ENCODE measurements around the gene SPECC1. TPM values are rescaled to one million over a fixed set of nuclear protein-coding genes. Genes with fewer than 3 reads are reported as not detected.

The SPECC1 gene
- total RNA-seq, 1 experiment from 2014 or later: 43.5 TPM

DNA sequence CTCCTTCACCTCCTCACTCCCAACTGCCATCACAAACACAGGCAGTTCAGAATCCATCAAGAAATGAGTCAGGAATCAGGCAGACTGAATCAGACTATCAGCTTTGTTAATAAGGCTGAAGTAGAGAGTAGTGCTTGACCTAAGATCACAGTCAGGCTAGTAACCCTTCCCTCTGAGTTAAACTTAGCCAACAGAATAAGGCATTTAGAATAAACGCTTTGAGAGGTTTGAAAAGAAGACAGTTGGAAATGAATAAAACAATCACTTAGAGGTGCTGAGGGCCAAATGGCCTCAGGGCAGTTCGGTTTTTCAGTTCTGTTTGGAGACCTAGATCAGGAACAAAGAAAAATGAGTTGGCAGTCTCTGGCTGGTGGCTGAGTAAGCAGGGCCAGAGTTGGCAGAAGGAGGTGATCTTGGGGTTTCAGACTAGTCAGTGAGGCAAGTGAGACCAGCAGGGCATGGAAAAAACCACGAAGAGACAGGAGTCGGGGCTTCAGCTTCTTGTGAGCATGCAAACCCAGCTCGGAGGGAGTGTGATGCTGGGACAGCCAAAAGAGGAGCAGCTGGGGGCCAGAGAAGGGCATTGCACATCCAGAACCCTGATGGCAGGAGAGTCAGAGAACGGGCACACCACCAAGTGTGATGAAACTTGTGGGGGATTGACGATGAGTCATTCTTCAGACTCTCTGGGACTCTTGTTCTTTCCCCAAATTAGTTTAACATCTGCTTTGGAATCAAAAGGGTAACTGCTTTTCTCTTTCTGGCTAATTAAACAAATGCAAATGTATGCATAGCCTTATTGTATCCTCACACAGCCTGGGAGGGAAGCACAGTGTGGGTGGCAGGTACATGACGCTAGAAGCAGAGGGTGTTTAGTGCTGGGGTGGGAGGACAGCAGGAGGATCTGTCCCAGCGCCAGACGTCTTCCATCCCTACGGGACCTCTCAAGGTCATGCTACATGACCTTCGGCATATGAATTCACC is 54.8 kb downstream of the SPECC1 start:
- CTCF ChIA-PET: interaction anchor here (1.2 kb wide), 1 partner anchor 55 kb away, joined by 3 read pairs; the partner anchor contains the start of gene SPECC1
- POLR2A ChIA-PET: interaction anchor here (0.9 kb wide), 1 partner anchor 12 kb away, joined by 3 read pairs; no protein-coding TSS in a partner anchor
- Histone ChIP-seq H3K4me2 (ENCODE audit: low read length) (peak overlapping the region; percentile 58), H3K9me3 (ENCODE audit: control insufficient read depth in 1 of 2, insufficient read depth in 1 of 2, low read depth in 1 of 2, low read length in 2 of 2) (no peaks in the 10 kb centered on the region), H3K36me3 (ENCODE audit: control insufficient read depth in 1 of 2, insufficient read depth in 2 of 2, low read length in 2 of 2) (no peaks in the 10 kb centered on the region), H3K9me2 (ENCODE audit: insufficient read depth) (no peaks in the 10 kb centered on the region), H3K27me3 (ENCODE audit: insufficient read depth, low read length) (no peaks in the 10 kb centered on the region), H3K4me3 (replicated peaks in 1 of 2; ENCODE audit: low read depth in 1 of 2, low read length in 2 of 2) (peak overlapping the region in 1 of 2 experiments; percentile 6; a peak in 1 of 4 replicates), H3K27ac (ENCODE audit: low read depth, low read length) (peak overlapping the region; percentile 56), H3K4me1 (ENCODE audit: control insufficient read depth in 1 of 2, insufficient read depth in 2 of 2, low read length in 2 of 2) (peaks cover 27 to 33% of the 10 kb centered on the region in 2 experiments), H3K79me2 (ENCODE audit: insufficient read depth, low read length) (no peaks in the 10 kb centered on the region), H3K9ac (ENCODE audit: low read length) (no peak overlapping the region), H2AFZ (ENCODE audit: low read depth, low read length, poor library complexity, severe bottlenecking) (peak overlapping the region; percentile 24), H4K20me1 (ENCODE audit: insufficient read depth) (no peaks in the 10 kb centered on the region)
- no TSS peak for BruUV-seq (replicated peaks)
- intact Hi-C loops (cut with micrococcal nuclease): no loop called here
- peak; percentile 81 for ATAC-seq
- RAD21 ChIA-PET (ENCODE audit: low non-redundant PET in 1 of 2, low total read pairs in 2 of 2, uncharacterized antibody in 2 of 2, unreplicated experiment in 2 of 2): no interaction called here
- peak; percentile 33 for DNase-seq (ENCODE audit: low read depth, low spot score)
- TF ChIP-seq ZFX (IDR thresholded peaks at IDR 0.05) (no peak), EZH2phosphoT487 (IDR thresholded peaks at IDR 0.05; ENCODE audit: borderline replicate concordance) (no peak), SRF (IDR thresholded peaks at IDR 0.05; ENCODE audit: low read depth) (no peak), EZH2 (IDR thresholded peaks at IDR 0.05) (no peak), TCF7L2 (IDR thresholded peaks at IDR 0.05; ENCODE audit: borderline replicate concordance, extremely low read depth, insufficient read depth, insufficient read length) (no peak), POLR2AphosphoS5 (IDR thresholded peaks at IDR 0.05; ENCODE audit: low read depth, low read length) (no peak), JUND (IDR thresholded peaks at IDR 0.05) (peak; percentile 26), CEBPB (IDR thresholded peaks at IDR 0.05; ENCODE audit: low read depth) (peak; percentile 74), CBX3 (IDR thresholded peaks at IDR 0.05; ENCODE audit: low read depth) (0 out of 2 replicates have a peak, but pooled peaks have one; percentile 36), SIN3A (IDR thresholded peaks at IDR 0.05; ENCODE audit: low read depth) (no peak), SP1 (IDR thresholded peaks at IDR 0.05; ENCODE audit: low read depth) (peak; percentile 36; the same call in 1 of the 2 replicates), EGR1 (IDR thresholded peaks at IDR 0.05; ENCODE audit: low read depth) (no peak), POLR2A (IDR thresholded peaks at IDR 0.05; ENCODE audit: borderline replicate concordance, extremely low read depth, insufficient read depth, insufficient read length) (no peak), ELF1 (IDR thresholded peaks at IDR 0.05; ENCODE audit: borderline replicate concordance, low read depth) (no peak)
- TF ChIP-seq, protein P1, sequence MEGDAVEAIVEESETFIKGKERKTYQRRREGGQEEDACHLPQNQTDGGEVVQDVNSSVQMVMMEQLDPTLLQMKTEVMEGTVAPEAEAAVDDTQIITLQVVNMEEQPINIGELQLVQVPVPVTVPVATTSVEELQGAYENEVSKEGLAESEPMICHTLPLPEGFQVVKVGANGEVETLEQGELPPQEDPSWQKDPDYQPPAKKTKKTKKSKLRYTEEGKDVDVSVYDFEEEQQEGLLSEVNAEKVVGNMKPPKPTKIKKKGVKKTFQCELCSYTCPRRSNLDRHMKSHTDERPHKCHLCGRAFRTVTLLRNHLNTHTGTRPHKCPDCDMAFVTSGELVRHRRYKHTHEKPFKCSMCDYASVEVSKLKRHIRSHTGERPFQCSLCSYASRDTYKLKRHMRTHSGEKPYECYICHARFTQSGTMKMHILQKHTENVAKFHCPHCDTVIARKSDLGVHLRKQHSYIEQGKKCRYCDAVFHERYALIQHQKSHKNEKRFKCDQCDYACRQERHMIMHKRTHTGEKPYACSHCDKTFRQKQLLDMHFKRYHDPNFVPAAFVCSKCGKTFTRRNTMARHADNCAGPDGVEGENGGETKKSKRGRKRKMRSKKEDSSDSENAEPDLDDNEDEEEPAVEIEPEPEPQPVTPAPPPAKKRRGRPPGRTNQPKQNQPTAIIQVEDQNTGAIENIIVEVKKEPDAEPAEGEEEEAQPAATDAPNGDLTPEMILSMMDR (IDR thresholded peaks at IDR 0.05 in 2 of 3, conservative IDR thresholded peaks at IDR 0.05 in 1 of 3; ENCODE audit: borderline replicate concordance in 1 of 3, insufficient read depth in 1 of 3, low read depth in 2 of 3, low read length in 2 of 3): no peak
- TF ChIP-seq, protein P2, sequence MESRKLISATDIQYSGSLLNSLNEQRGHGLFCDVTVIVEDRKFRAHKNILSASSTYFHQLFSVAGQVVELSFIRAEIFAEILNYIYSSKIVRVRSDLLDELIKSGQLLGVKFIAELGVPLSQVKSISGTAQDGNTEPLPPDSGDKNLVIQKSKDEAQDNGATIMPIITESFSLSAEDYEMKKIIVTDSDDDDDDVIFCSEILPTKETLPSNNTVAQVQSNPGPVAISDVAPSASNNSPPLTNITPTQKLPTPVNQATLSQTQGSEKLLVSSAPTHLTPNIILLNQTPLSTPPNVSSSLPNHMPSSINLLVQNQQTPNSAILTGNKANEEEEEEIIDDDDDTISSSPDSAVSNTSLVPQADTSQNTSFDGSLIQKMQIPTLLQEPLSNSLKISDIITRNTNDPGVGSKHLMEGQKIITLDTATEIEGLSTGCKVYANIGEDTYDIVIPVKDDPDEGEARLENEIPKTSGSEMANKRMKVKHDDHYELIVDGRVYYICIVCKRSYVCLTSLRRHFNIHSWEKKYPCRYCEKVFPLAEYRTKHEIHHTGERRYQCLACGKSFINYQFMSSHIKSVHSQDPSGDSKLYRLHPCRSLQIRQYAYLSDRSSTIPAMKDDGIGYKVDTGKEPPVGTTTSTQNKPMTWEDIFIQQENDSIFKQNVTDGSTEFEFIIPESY (IDR thresholded peaks at IDR 0.05; ENCODE audit: extremely low read depth, insufficient replicate concordance, low read length): no peak
- TF ChIP-seq, protein P3, sequence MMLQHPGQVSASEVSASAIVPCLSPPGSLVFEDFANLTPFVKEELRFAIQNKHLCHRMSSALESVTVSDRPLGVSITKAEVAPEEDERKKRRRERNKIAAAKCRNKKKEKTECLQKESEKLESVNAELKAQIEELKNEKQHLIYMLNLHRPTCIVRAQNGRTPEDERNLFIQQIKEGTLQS (IDR thresholded peaks at IDR 0.05): peak; percentile 57; the same call in 1 of the 2 replicates
- TF ChIP-seq, protein P4, sequence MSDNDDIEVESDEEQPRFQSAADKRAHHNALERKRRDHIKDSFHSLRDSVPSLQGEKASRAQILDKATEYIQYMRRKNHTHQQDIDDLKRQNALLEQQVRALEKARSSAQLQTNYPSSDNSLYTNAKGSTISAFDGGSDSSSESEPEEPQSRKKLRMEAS (IDR thresholded peaks at IDR 0.05): 0 out of 2 replicates have a peak, but pooled peaks have one; percentile 31

Measured in HCT116 (cell line).